GM12872 (cell line): ENCODE data around the gene PPP2R2B.

Experiments
- TF ChIP-seq, protein P1 (sequence below): IDR thresholded peaks from 3 replicates; pipeline ENCODE4 v1.5.1; 2011; ENCODE audit warnings: low read depth, mild to moderate bottlenecking, low read length, moderate library complexity; ENCODE audit not compliant: insufficient read depth

PPP2R2B gene

GRCh38 chr5:146592352-146592751, 286.2 kb downstream of the PPP2R2B start:
- TF ChIP-seq, protein P1, sequence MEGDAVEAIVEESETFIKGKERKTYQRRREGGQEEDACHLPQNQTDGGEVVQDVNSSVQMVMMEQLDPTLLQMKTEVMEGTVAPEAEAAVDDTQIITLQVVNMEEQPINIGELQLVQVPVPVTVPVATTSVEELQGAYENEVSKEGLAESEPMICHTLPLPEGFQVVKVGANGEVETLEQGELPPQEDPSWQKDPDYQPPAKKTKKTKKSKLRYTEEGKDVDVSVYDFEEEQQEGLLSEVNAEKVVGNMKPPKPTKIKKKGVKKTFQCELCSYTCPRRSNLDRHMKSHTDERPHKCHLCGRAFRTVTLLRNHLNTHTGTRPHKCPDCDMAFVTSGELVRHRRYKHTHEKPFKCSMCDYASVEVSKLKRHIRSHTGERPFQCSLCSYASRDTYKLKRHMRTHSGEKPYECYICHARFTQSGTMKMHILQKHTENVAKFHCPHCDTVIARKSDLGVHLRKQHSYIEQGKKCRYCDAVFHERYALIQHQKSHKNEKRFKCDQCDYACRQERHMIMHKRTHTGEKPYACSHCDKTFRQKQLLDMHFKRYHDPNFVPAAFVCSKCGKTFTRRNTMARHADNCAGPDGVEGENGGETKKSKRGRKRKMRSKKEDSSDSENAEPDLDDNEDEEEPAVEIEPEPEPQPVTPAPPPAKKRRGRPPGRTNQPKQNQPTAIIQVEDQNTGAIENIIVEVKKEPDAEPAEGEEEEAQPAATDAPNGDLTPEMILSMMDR, result no peak

DNA sequence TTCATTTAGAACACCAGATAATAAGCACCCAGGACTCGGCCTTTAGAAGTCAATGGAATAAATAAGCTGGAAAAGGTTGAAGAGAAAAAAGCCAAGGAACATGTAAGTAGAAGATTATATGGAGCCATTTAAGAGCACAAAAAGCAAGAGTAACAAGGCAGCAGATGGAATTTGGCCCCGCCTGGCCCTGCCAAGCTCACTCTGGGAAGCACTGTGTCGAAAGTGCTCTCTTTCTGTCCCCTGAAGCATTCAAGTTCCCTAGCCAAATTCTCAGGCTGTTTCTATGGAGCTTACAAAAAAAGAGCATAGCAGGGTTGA, 289.6 kb downstream of the PPP2R2B start:
- TF ChIP-seq, protein P1, result no peak

DNA sequence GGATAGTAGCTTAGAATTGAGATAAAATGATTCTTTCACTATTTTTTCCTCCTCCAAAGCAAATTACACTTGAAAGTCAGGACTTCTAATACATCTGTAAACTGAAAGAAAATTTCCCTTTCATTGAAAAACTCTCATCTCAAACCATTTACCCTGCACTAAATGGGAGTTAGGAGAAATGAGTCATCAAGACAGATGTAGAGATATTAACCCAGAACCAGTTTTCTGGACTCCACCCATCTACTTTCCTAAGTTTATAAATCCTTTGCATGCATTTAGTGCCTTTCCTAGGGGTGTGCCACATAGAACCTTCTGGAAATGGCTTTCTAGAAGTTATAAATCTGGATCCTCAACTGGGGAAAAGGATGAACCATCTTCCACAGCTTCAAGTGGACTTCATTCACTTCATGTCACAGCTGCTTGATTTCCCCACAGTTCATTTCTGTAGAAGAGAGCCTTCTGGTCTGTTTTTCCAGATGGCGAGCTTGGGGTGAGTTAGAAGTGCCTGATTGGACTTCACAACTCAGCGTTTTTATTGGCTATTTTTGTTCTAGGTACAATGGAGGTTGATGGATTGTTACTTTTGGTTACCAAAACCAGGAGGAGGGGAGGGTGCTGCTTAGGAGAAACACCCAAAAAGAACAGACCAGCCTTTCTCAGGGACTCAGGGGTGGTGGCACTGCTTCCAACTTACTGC, 290.1 kb downstream of the PPP2R2B start:
- TF ChIP-seq, protein P1, result no peak

DNA sequence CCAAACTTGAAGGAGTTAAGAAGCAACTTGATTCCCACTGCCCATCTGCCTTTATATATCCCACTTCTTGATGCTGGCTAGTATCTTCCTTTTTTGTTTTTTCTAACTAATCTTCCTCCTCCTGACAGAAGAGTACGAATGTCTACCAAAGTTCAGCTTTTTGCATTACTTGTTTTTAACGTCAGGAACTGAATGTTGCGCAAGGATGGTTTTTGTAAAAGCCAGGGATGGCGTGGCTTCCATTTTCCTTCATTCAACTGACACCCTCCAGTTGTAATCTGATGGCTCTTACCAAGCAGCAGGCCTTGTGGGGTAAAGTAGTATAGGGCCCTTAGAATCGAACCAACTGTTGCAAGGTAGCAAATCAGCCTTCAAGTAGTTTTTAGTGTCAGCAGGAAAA, 291.8 kb downstream of the PPP2R2B start:
- TF ChIP-seq, protein P1, result no peak

DNA sequence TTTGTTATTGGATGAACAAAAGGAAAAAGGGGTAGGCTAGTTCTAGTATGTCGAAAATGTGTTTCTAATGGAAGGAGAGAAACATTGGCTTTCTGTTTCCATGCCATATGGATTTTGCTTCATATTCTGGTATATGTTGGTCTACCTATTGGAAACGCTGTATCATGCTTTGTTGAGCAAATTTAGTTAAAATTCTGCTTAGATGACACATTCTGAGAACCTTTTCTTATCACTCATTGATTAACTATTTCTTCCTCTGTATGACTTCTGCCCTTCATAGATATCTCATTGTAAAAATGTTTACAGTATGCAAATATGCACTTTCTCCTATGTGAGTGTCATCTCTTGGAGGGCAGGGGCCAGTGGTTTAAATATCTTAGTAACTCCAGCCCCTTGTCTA, 293.8 kb downstream of the PPP2R2B start:
- TF ChIP-seq, protein P1, result no peak

- TF ChIP-seq, protein P1, result no peak
Measured at GRCh38 chr5:146582051-146582596, 296.4 kb downstream of the PPP2R2B start.

- TF ChIP-seq, protein P1, result no peak
Measured at GRCh38 chr5:146580237-146580636, 298.3 kb downstream of the PPP2R2B start.
